Measurements from ENCODE around the gene KDM5B.

The KDM5B gene

DNA sequence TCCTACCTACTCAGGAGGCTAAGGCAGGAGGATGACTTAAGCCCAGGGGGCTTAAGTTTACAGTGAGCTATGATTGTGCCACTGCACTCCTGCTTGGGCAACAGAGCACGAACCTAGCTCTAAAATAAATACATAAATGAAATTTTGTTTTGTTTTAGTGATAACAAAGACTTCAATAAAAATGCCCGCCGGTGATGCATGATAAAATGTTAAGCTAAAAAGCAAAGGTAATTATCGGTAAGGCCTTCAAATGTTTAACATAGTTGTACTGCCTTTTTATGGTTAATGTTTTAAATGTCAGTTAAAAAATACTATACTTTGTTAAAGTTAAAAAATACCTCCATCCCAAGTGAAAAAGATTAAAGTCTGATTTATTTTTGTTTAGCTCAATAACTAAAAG lies 27.0 kb downstream of the KDM5B start:
- Histone ChIP-seq H4K20me1 (ENCODE audit: insufficient read depth, low read length) (no peaks in the 10 kb centered on the region), H3K4me2 (ENCODE audit: low read depth, low read length) (no peak overlapping the region)
- DNase-seq: no peak

GRCh38 chr1:202770135-202770534 lies 38.1 kb downstream of the KDM5B start:
- Histone ChIP-seq H3K27ac (ENCODE audit: low read length) (no peak overlapping the region), H3F3A (ENCODE audit: insufficient read depth, low read length) (no peaks in the 10 kb centered on the region), H3K27me3 (replicated peaks; ENCODE audit: insufficient read depth, low read length) (no peaks in the 10 kb centered on the region), H3K9me2 (replicated peaks; ENCODE audit: insufficient read depth, low read length) (no peaks in the 10 kb centered on the region), H3K4me3 (ENCODE audit: low read length) (no peak overlapping the region), H3K36me3 (replicated peaks; ENCODE audit: insufficient read depth, low read length) (no peaks in the 10 kb centered on the region), H3K79me2 (ENCODE audit: low read length) (no peaks in the 10 kb centered on the region), H3K9me3 (replicated peaks; ENCODE audit: insufficient read depth, low read length) (no peaks in the 10 kb centered on the region), H3K9ac (ENCODE audit: low read length) (no peak overlapping the region), H3K4me1 (ENCODE audit: low read length) (no peaks in the 10 kb centered on the region), H2AFZ (ENCODE audit: low read length) (no peak overlapping the region), H3K4me2 (ENCODE audit: low read depth, low read length) (no peak overlapping the region), H4K20me1 (ENCODE audit: insufficient read depth, low read length) (no peaks in the 10 kb centered on the region)
- TF ChIP-seq EZH2 (optimal IDR thresholded peaks at IDR 0.05; ENCODE audit: low read depth, low read length) (no peak), EZH2phosphoT487 (IDR thresholded peaks at IDR 0.05; ENCODE audit: low read length) (no peak), CTCF (IDR thresholded peaks at IDR 0.05; ENCODE audit: low read length) (no peak)
- DNase-seq: no peak

More for the DNA sequence above, 27.0 kb downstream of the KDM5B start:
- Histone ChIP-seq H3F3A (ENCODE audit: insufficient read depth, low read length) (no peaks in the 10 kb centered on the region), H3K27me3 (replicated peaks; ENCODE audit: insufficient read depth, low read length) (no peaks in the 10 kb centered on the region), H3K79me2 (ENCODE audit: low read length) (no peaks in the 10 kb centered on the region), H3K36me3 (replicated peaks; ENCODE audit: insufficient read depth, low read length) (no peaks in the 10 kb centered on the region), H3K9ac (ENCODE audit: low read length) (no peak overlapping the region), H3K4me1 (ENCODE audit: low read length) (no peaks in the 10 kb centered on the region), H3K9me2 (replicated peaks; ENCODE audit: insufficient read depth, low read length) (no peaks in the 10 kb centered on the region), H3K9me3 (replicated peaks; ENCODE audit: insufficient read depth, low read length) (no peaks in the 10 kb centered on the region), H2AFZ (ENCODE audit: low read length) (no peak overlapping the region), H3K4me3 (ENCODE audit: low read length) (no peak overlapping the region), H3K27ac (ENCODE audit: low read length) (no peak overlapping the region)
- TF ChIP-seq CTCF (IDR thresholded peaks at IDR 0.05; ENCODE audit: low read length) (no peak), EZH2 (optimal IDR thresholded peaks at IDR 0.05; ENCODE audit: low read depth, low read length) (no peak), EZH2phosphoT487 (IDR thresholded peaks at IDR 0.05; ENCODE audit: low read length) (no peak)

DNA sequence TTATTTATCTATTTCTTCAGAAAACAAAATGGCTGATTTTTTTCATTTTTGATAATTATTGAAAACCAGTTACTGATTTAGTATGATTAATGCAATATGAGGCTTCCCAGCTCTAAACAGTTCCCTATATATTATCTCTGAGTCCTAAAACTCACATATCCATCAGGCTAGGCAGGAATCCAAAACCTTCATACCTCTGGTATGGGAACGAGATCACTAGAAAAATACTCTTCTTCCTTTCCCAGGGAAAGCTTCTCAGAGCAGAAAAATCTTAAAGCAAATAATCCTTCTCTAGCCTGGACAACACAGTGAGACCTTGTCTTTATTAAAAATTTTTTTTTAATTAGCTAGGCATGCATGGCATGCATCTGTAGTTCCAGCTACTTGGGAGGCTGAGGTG lies 42.5 kb downstream of the KDM5B start:
- H3K4me1 ChIP-seq (ENCODE audit: low read length): no peaks in the 10 kb centered on the region
- H3F3A ChIP-seq (ENCODE audit: insufficient read depth, low read length): no peaks in the 10 kb centered on the region
- no peak overlapping the region for H3K4me3 ChIP-seq (ENCODE audit: low read length)
- no peaks in the 10 kb centered on the region for H3K36me3 ChIP-seq (replicated peaks; ENCODE audit: insufficient read depth, low read length)
- no peaks in the 10 kb centered on the region for H3K9me2 ChIP-seq (replicated peaks; ENCODE audit: insufficient read depth, low read length)
- H2AFZ ChIP-seq (ENCODE audit: low read length): no peak overlapping the region
- DNase-seq: no peak
- H3K4me2 ChIP-seq (ENCODE audit: low read depth, low read length): no peak overlapping the region
- TF ChIP-seq CTCF (IDR thresholded peaks at IDR 0.05; ENCODE audit: low read length) (no peak), EZH2phosphoT487 (IDR thresholded peaks at IDR 0.05; ENCODE audit: low read length) (no peak), EZH2 (optimal IDR thresholded peaks at IDR 0.05; ENCODE audit: low read depth, low read length) (no peak)
- H3K27ac ChIP-seq (ENCODE audit: low read length): no peak overlapping the region
- no peaks in the 10 kb centered on the region for H3K79me2 ChIP-seq (ENCODE audit: low read length)
- no peaks in the 10 kb centered on the region for H3K9me3 ChIP-seq (replicated peaks; ENCODE audit: insufficient read depth, low read length)
- no peaks in the 10 kb centered on the region for H3K27me3 ChIP-seq (replicated peaks; ENCODE audit: insufficient read depth, low read length)
- no peak overlapping the region for H3K9ac ChIP-seq (ENCODE audit: low read length)
- no peaks in the 10 kb centered on the region for H4K20me1 ChIP-seq (ENCODE audit: insufficient read depth, low read length)
